GM20000 (cell line): Measurements from ENCODE around the gene ARHGEF16.

ENCODE experiments used
- DNase-seq: peaks from one replicate; pipeline ENCODE4 v3.0.0; 2012; ENCODE audit warnings: low spot score
- CTCF ChIP-seq: IDR thresholded peaks from 2 replicates; pipeline ENCODE4 v1.5.1; 2012; ENCODE audit warnings: mild to moderate bottlenecking, control low read depth; ENCODE audit errors: extremely low read depth, missing control alignments

The ARHGEF16 gene

GRCh38 chr1:3453203-3453761 is 1.2 kb upstream of the ARHGEF16 start:
- DNase-seq: peak; percentile 91

DNA sequence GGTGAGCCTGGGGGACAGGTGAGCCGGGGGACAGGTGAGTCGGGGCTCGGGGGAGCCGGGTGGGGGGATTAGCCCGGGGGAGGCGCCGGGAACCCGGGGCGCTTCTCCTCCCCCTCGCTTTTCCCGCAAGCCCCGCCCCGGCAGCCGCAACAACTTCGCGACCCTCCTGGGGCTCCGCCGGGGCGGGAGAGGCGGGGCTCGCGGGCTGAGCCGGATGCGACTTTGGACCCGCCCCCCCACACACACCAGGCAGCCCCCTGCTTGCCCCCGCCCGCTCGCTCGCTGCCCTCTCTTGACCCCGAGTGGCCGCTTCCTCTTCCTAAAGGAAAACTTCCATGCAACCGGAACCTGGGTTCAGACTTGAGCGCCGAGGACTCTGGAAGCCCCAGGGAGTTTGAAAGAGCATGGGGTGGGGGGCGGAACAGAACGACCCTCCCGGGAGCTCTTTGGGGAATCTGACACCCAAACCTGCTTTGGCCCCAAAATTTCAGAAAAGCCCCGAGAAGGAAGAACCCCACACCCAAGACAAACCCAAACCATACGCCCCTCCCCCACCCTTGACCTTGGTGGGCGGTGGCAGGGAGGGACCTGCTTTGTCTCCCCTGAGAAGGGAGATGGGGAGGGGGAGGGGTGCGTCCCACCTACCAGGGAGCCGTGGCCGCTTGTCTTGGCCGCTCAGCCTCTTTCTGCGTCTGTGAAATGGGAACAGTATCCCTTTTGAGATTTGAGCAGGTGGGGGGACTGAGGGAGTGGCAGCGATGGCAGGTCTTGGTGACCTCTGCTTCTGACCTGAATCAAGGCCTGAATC is 550 bp downstream of the ARHGEF16 start:
- TF ChIP-seq CTCF: no peak
- DNase-seq: no peak

More at GRCh38 chr1:3453203-3453761, 1.2 kb upstream of the ARHGEF16 start:
- peak; percentile 87 for TF ChIP-seq CTCF

- TF ChIP-seq CTCF: no peak
- DNase-seq: no peak
These were observed 1.4 kb downstream of the ARHGEF16 start for GRCh38 chr1:3455670-3456448.

- TF ChIP-seq CTCF: no peak
- no peak for DNase-seq
These were observed 2.0 kb downstream of the ARHGEF16 start for GRCh38 chr1:3456449-3456963.

DNA sequence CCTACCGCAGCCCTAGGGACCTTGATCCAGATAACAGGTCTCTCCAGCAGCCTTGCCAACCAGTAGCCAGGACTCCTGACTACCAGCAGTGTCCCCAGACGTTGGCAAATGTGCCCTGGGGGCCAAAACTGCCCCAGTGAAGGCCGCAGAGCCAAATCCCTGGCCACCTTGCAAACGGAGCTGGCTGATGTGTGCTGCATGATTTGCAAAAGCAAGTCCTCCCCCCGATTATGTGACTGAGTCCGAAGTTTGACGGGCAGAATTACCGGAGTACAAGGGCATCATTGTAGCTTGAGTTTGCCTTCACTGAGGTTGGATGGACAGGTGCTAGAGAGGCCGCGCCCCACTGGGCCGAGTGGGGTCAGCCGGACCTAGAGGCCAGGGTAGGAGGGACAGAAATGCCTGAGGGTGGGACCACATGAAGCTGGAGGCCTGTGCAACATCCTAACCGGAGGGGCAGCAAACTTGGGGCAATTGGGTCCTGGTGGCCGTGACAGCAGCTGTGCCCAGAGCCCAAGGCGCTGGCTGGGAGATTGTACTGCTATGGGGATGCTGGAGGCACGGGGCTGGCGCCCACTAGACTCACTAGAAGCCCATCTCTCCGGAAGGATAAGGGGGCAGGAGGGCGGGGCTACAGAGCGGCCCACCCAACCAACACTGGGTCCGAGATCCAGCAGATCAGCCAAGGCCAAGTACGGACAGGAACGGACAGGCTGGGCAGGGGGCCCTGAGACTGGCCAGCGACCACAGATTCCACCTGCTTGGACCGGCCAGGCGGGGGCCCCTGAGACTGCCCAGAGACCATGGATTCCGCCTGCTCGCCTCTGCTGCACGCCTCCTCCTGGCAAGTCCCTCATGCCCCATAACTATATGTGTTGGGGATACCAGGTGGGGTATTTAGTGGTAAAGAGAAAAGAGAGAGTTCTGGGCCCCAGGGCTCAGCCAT is 2.8 kb downstream of the ARHGEF16 start:
- TF ChIP-seq CTCF: no peak
- DNase-seq: no peak

DNA sequence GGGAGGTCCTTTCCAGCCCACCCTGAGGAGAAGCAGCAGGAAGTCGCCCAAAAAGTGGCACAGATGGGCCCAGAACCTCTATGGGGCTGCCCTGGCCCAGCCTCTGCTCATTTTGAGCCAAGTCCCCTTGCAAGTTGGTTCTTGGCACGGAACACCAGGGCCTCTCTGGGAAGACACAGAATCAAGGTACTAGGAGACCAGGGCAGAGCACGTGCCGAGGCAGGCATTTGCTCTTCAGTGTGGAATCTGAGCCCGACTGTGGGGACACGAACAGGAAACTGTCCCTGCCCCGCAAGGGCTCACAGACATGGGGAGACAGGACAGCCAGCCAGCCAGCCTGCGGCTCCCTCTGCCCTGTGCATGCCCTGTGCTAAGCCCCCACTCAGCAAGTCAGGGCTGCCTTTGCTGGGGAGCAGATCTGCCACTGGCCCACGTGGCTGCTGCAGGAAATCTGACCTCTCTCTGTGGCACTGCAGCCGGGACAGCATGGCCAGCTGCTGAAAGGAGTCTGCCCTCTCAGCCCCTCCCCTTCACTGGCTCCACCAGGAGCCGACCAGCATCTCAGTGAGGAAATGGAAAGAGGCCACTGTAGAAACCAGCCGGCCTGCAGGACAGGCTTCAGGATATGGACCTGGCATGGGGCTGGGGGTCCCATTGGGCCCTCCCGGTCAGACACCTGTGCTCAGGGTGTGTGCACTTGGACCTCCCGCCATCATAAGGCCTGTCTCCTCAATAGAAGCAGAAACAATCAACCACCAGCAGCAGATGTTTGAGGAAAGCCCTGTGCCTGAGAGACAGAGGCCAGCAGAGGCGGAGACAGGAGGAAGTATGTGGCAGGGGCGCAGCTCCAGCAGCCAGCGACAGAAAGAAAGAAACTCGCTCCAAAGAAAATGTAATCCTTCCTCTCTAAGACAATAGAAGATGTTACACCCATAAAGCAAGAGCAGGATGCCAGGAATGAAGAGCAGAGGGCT is 3.7 kb downstream of the ARHGEF16 start:
- DNase-seq: no peak

More for the DNA sequence above, 3.7 kb downstream of the ARHGEF16 start:
- no peak for TF ChIP-seq CTCF
